CD4-positive, alpha-beta T cell treated with Interleukin-4 for 4 hours (primary cell): ENCODE data around the gene NUTM2E.
"Not testable (repeated sequence)": the region's sequence is repeated elsewhere in the genome, so short reads cannot be mapped to it uniquely, and the experiment has no call there.

ENCODE experiments used
- DNase-seq: peaks from one replicate; pipeline ENCODE4 v3.0.0-alpha.2; 2020

NUTM2E gene

GRCh38 chr10:79826496-79827215 lies at the start of gene NUTM2E:
NUTM2E (plus strand) TSS chr10:79826739; CDS start chr10:79841741, 15,002 bp downstream.
- DNase-seq: peak; percentile 92

GRCh38 chr10:79777997-79778396 lies 48.5 kb upstream of the NUTM2E start:
- not testable (repeated sequence) for DNase-seq

- peak; percentile 61 for DNase-seq
Measured at GRCh38 chr10:79779310-79779938, 47.1 kb upstream of the NUTM2E start.

GRCh38 chr10:79779992-79780391 lies 46.5 kb upstream of the NUTM2E start:
- DNase-seq: not testable (repeated sequence)

GRCh38 chr10:79781584-79781983 lies 45.0 kb upstream of the NUTM2E start:
- DNase-seq: not testable (repeated sequence)

GRCh38 chr10:79787455-79787952 lies 39.0 kb upstream of the NUTM2E start:
- not testable (repeated sequence) for DNase-seq

- not testable (repeated sequence) for DNase-seq
Measured at GRCh38 chr10:79789351-79789750, 37.2 kb upstream of the NUTM2E start.

- DNase-seq: not testable (repeated sequence)
Measured at GRCh38 chr10:79791906-79792517, 34.5 kb upstream of the NUTM2E start.

GRCh38 chr10:79799337-79799736 lies 27.2 kb upstream of the NUTM2E start:
- DNase-seq: not testable (repeated sequence)

GRCh38 chr10:79805857-79806256 lies 20.7 kb upstream of the NUTM2E start:
- not testable (repeated sequence) for DNase-seq

- DNase-seq: not testable (repeated sequence)
Measured at GRCh38 chr10:79811895-79812294, 14.6 kb upstream of the NUTM2E start.

- DNase-seq: not testable (repeated sequence)
Measured at GRCh38 chr10:79816290-79816689, 10.2 kb upstream of the NUTM2E start.

GRCh38 chr10:79823387-79823786 lies 3.2 kb upstream of the NUTM2E start:
- peak; percentile 46 for DNase-seq

GRCh38 chr10:79825587-79826011 lies 940 bp upstream of the NUTM2E start:
- not testable (repeated sequence) for DNase-seq

GRCh38 chr10:79826131-79826495 lies 426 bp upstream of the NUTM2E start:
- DNase-seq: not testable (repeated sequence)

GRCh38 chr10:79833833-79834232 lies 7.3 kb downstream of the NUTM2E start:
- not testable (repeated sequence) for DNase-seq

- DNase-seq: not testable (repeated sequence)
Measured at GRCh38 chr10:79835891-79836290, 9.4 kb downstream of the NUTM2E start.

GRCh38 chr10:79836891-79837290 lies 10.4 kb downstream of the NUTM2E start:
- not testable (repeated sequence) for DNase-seq

- not testable (repeated sequence) for DNase-seq
Measured at GRCh38 chr10:79838441-79838840, 11.9 kb downstream of the NUTM2E start.

GRCh38 chr10:79853191-79853854 lies 26.8 kb downstream of the NUTM2E start:
- not testable (repeated sequence) for DNase-seq

- DNase-seq: not testable (repeated sequence)
Measured at GRCh38 chr10:79862269-79862668, 35.7 kb downstream of the NUTM2E start.

GRCh38 chr10:79862803-79863202 lies 36.3 kb downstream of the NUTM2E start:
- DNase-seq: not testable (repeated sequence)
